ENCODE data around the gene KCTD2. TPM values are rescaled to one million over a fixed set of nuclear protein-coding genes. Genes with fewer than 3 reads are reported as not detected.

Gene KCTD2
- total and polyA plus RNA-seq, 2 of the 13 experiments (the other 11 are each of a cell fraction or from before 2014, with no cell fraction given): 28.3 to 32.6 TPM

GRCh38 chr17:75110234-75110937 lies 63.4 kb downstream of the KCTD2 start (continued):
- TF ChIP-seq MED8 (CRISPR knock-in tag; IDR thresholded peaks at IDR 0.05; ENCODE audit: insufficient replicate concordance): no peak
- no peak for TF ChIP-seq TCF12 (IDR thresholded peaks at IDR 0.05)
- TF ChIP-seq TCF12 (CRISPR knock-in tag; IDR thresholded peaks at IDR 0.05): peak; percentile 57; the same call in 1 of the 2 replicates
- TF ChIP-seq KDM5B (CRISPR knock-in tag; IDR thresholded peaks at IDR 0.05; ENCODE audit: borderline replicate concordance): peak; percentile 60; the same call in 1 of the 2 replicates
- 0 out of 2 replicates have a peak, but pooled peaks have one; percentile 12 for TF ChIP-seq ZNF792 (CRISPR knock-in tag; IDR thresholded peaks at IDR 0.05)
- peak; percentile 65; the same call in 1 of the 2 replicates for TF ChIP-seq ZNF777 (CRISPR knock-in tag; IDR thresholded peaks at IDR 0.05)
- peak; percentile 87 for TF ChIP-seq ZBTB38 (CRISPR knock-in tag; IDR thresholded peaks at IDR 0.05)
- no peak for TF ChIP-seq AHR (CRISPR knock-in tag; IDR thresholded peaks at IDR 0.05)
- no peak for TF ChIP-seq SRSF1 (optimal IDR thresholded peaks at IDR 0.05; ENCODE audit: low read depth, low read length)
- 0 out of 2 replicates have a peak, but pooled peaks have one; percentile 20 for TF ChIP-seq ATF7-NPFF (CRISPR knock-in tag; IDR thresholded peaks at IDR 0.05; ENCODE audit: low read depth)
- no peak for TF ChIP-seq THAP8 (CRISPR knock-in tag; IDR thresholded peaks at IDR 0.05; ENCODE audit: borderline replicate concordance)

GRCh38 chr17:75111777-75112335 lies 64.8 kb downstream of the KCTD2 start:
- 88% methylated on average over 7 of the region's 7 CpGs for WGBS (ENCODE audit: low lambda C conversion rate)
- CTCF ChIA-PET (ENCODE audit: low intra/inter-chr PET ratio, low total read pairs): no interaction called here
- no peak for ATAC-seq
- no peak overlapping the region for H3K9ac ChIP-seq (ENCODE audit: insufficient read depth, low read depth, low read length)
- no peaks in the 10 kb centered on the region for H4K20me1 ChIP-seq (ENCODE audit: insufficient read depth, low read length)
- peaks cover 0 to 3% of the 10 kb centered on the region in 2 experiments; a peak in 3 of 5 replicates for H3K36me3 ChIP-seq (replicated peaks in 1 of 2; ENCODE audit: control insufficient read depth in 1 of 2, insufficient read depth in 2 of 2, low read length in 2 of 2)
- H3K4me1 ChIP-seq (ENCODE audit: insufficient read depth, low read length): peaks cover 48% of the 10 kb centered on the region
- intact Hi-C loops (cut with micrococcal nuclease; ENCODE audit: unreplicated experiment) (loop anchor here (5.0 kb wide), 1 partner anchor 125 kb away; no protein-coding TSS in a partner anchor), in situ Hi-C loops (cut with HindIII; ENCODE audit: extremely low pct_ligation_motif_present, low pct_unique_long_range_greater_than_20kb) (loop anchor here (5.0 kb wide), 1 partner anchor 300 kb away; no protein-coding TSS in a partner anchor)
- H3K4me2 ChIP-seq (ENCODE audit: low read depth, low read length): no peak overlapping the region
- H3K9me3 ChIP-seq (ENCODE audit: low read length): no peaks in the 10 kb centered on the region
- FAIRE-seq: peak; percentile 28
- H3K27me3 ChIP-seq (ENCODE audit: control insufficient read depth in 1 of 2, insufficient read depth in 2 of 2, low read length in 2 of 2): peaks cover 0 to 3% of the 10 kb centered on the region in 2 experiments; a peak in 1 of 5 replicates
- no peak overlapping the region for H2AFZ ChIP-seq (ENCODE audit: low read length)
- DNase-seq (ENCODE audit: low spot score): no peak
- TF ChIP-seq ZNF569 (CRISPR knock-in tag; IDR thresholded peaks at IDR 0.05; ENCODE audit: borderline replicate concordance) (no peak), YY1 (IDR thresholded peaks at IDR 0.05; ENCODE audit: insufficient read depth, insufficient replicate concordance, low read depth, low read length) (no peak), ZFP90 (CRISPR knock-in tag; IDR thresholded peaks at IDR 0.05; ENCODE audit: borderline replicate concordance) (no peak), BRF2 (CRISPR knock-in tag; IDR thresholded peaks at IDR 0.05) (no peak), SUZ12 (IDR thresholded peaks at IDR 0.05; ENCODE audit: low read depth, low read length) (no peak)
- BruUV-seq (replicated peaks): TSS peak; percentile 48
- H3K27ac ChIP-seq (ENCODE audit: extremely low read length, insufficient read depth, low read length): no peak overlapping the region
- H3K4me3 ChIP-seq (replicated peaks in 1 of 3; ENCODE audit: insufficient read depth in 1 of 3, low read depth in 2 of 3, low read length in 3 of 3): no peak overlapping the region
- H3K79me2 ChIP-seq (ENCODE audit: insufficient read depth, low read length): peaks cover 8% of the 10 kb centered on the region
- POLR2A ChIA-PET: interaction anchor here (1.1 kb wide), 1 partner anchor 24 kb away, joined by 4 read pairs; the partner anchor contains the start of gene SLC16A5

Measured in HepG2 (cell line).